Ramos (cell line): Measurements from ENCODE around the gene FBXW9.
"Not testable (repeated sequence)": the region's sequence is repeated elsewhere in the genome, so short reads cannot be mapped to it uniquely, and the experiment has no call there.

ENCODE experiments used
- in situ Hi-C: fragments of 300-500 bp; cut with MboI; formaldehyde crosslinking; loops from one replicate; pipeline ENCODE4 v1.14.3; 2022; ENCODE audit warnings: low sequenced_read_pairs; ENCODE audit not compliant: unreplicated experiment

The FBXW9 gene

GRCh38 chr19:12696366-12697335, at the start of gene FBXW9:
Gene FBXW9, minus strand, starts transcription at chr19:12696631. Its CDS starts 50 bp downstream, at chr19:12696581.
- in situ Hi-C loops = no loop called here

GRCh38 chr19:12745166-12745897, 48.9 kb upstream of the FBXW9 start:
- in situ Hi-C loops = no loop called here

- in situ Hi-C loops = no loop called here
These were observed 41.5 kb upstream of the FBXW9 start for GRCh38 chr19:12737835-12738351.

GRCh38 chr19:12736995-12737834, 40.8 kb upstream of the FBXW9 start, which contains the start of gene GET3:
Gene GET3, plus strand, starts transcription at chr19:12737497. Its CDS starts 9 bp downstream, at chr19:12737506.
- in situ Hi-C loops = no loop called here

- in situ Hi-C loops = no loop called here
These were observed 37.2 kb upstream of the FBXW9 start for GRCh38 chr19:12733369-12734214.

- in situ Hi-C loops = no loop called here
These were observed 34.9 kb upstream of the FBXW9 start for GRCh38 chr19:12731337-12731736.

GRCh38 chr19:12730064-12730463, 33.6 kb upstream of the FBXW9 start:
- in situ Hi-C loops = no loop called here

GRCh38 chr19:12727745-12728433, 31.5 kb upstream of the FBXW9 start:
- in situ Hi-C loops = no loop called here

- in situ Hi-C loops = no loop called here
These were observed 30.5 kb upstream of the FBXW9 start for GRCh38 chr19:12726988-12727316.

GRCh38 chr19:12725612-12726011, 29.2 kb upstream of the FBXW9 start:
- in situ Hi-C loops = not testable (repeated sequence)

GRCh38 chr19:12723641-12724426, 27.4 kb upstream of the FBXW9 start, which contains the start of gene TNPO2:
Gene TNPO2, minus strand, starts transcription at chr19:12723932. Its CDS starts 2,955 bp downstream, at chr19:12720977.
- in situ Hi-C loops = no loop called here

GRCh38 chr19:12723381-12723640, 26.9 kb upstream of the FBXW9 start:
- in situ Hi-C loops = no loop called here

- in situ Hi-C loops = no loop called here
These were observed 26.3 kb upstream of the FBXW9 start for GRCh38 chr19:12722566-12723380.

- in situ Hi-C loops = no loop called here
These were observed 25.5 kb upstream of the FBXW9 start for GRCh38 chr19:12721656-12722565.

- in situ Hi-C loops = no loop called here
These were observed 24.6 kb upstream of the FBXW9 start for GRCh38 chr19:12720851-12721655.
